ENCODE data around the gene RBM4.

DNA sequence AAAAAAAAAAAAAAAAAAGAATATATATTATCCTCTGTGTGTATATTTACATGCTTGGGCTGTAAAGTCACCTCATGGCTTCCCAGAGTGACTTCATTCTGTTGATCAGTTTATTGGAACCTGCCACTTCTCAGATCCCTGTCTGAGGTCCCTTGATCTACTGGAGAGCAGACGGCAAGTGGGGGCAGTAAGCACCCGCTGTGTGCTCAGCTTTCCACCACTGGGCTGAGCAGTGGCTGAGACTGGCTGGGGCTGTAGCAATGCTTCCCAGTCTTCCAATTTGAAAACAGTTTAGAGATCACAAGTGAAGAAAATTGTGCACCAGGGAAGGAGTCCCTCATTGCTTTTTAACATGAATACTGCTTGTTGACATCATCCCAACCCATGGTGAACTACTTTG is 46.1 kb downstream of the RBM4 start:
- TF ChIP-seq CTCF (IDR thresholded peaks at IDR 0.05) (no peak), POLR2A (IDR thresholded peaks at IDR 0.05) (no peak)

Data from adrenal gland (tissue), 5 donors.